ENCODE results near the gene YPEL2. TPM values are rescaled to one million over a fixed set of nuclear protein-coding genes. Genes with fewer than 3 reads are reported as not detected.

The YPEL2 gene
- total RNA-seq, 2 donors from 2014 or later: 64.2 to 79.9 TPM

DNA sequence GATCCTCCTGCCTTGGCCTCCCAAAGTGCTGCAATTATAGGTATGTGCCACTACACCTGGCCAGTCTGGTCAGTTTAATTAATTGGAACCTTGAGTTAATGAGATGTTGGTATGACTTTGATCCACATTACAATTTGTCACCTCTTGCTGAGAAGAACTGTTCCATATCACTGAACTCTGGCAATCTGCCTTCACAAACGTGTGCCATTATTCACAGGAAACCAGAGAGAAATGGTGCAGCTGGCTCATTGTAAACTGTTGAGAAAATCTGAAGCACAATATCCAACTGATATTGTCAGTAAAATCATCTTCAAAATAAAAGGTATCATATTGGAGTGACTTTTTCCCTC, 39.3 kb upstream of the YPEL2 start:
- Histone ChIP-seq H3K4me1 (ENCODE audit: control insufficient read depth in 1 of 2, low read depth in 2 of 2) (no peaks in the 10 kb centered on the region), H3K9me3 (no peaks in the 10 kb centered on the region), H3K4me3 (no peak overlapping the region), H3K27ac (no peak overlapping the region), H3K27me3 (replicated peaks; ENCODE audit: insufficient read depth) (no peaks in the 10 kb centered on the region), H3K36me3 (no peaks in the 10 kb centered on the region)
- TF ChIP-seq, protein P1, sequence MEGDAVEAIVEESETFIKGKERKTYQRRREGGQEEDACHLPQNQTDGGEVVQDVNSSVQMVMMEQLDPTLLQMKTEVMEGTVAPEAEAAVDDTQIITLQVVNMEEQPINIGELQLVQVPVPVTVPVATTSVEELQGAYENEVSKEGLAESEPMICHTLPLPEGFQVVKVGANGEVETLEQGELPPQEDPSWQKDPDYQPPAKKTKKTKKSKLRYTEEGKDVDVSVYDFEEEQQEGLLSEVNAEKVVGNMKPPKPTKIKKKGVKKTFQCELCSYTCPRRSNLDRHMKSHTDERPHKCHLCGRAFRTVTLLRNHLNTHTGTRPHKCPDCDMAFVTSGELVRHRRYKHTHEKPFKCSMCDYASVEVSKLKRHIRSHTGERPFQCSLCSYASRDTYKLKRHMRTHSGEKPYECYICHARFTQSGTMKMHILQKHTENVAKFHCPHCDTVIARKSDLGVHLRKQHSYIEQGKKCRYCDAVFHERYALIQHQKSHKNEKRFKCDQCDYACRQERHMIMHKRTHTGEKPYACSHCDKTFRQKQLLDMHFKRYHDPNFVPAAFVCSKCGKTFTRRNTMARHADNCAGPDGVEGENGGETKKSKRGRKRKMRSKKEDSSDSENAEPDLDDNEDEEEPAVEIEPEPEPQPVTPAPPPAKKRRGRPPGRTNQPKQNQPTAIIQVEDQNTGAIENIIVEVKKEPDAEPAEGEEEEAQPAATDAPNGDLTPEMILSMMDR (IDR thresholded peaks at IDR 0.05): no peak
- DNase-seq (ENCODE audit: low spot score) (no peak), ATAC-seq (ENCODE audit: insufficient number of reproducible peaks, low FRiP score, low read depth) (no peak)

DNA sequence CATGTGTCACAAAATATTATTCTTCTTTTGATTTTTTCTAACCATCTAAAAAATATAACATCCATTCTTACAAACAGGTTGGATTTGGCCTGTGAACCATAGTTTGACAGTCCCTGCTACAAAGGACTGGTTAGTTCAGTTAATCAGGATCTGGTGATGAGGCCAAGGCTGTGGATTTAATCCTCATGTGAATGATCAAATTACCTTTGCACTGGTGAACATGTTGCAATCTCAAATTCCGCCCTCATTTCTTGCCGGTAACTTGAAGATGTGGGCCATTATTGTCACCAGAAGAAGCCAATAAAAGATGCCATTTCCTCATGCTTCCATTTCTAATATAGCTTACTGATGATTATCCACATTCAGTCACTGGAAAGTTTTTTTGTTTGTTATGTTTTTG, 35.3 kb upstream of the YPEL2 start:
- TF ChIP-seq, protein P1 (IDR thresholded peaks at IDR 0.05): no peak
- Histone ChIP-seq H3K4me3 (no peak overlapping the region), H3K4me1 (ENCODE audit: control insufficient read depth in 1 of 2, low read depth in 2 of 2) (no peaks in the 10 kb centered on the region), H3K27me3 (replicated peaks; ENCODE audit: insufficient read depth) (no peaks in the 10 kb centered on the region), H3K27ac (no peak overlapping the region), H3K36me3 (no peaks in the 10 kb centered on the region), H3K9me3 (no peaks in the 10 kb centered on the region)
- DNase-seq (ENCODE audit: low spot score) (no peak), ATAC-seq (ENCODE audit: insufficient number of reproducible peaks, low FRiP score, low read depth) (no peak)

DNA sequence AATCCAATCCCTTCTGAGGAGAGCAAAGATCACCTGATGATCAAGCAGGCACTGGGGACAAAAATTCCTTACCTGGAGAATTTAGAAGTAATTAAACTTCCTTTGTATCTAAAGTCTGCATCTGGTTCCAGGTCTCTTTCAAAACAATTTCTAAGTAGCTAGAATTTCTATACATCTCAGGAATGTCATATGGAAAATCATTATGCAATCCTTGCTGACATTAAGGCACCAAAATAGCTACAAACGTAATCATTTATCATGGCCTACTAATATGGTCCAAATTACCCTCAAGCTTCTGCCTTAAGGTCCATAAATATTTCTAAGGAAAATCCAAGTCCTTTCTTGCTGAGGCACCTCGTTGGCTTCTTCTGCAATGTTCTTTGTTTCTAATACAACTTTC, 32.9 kb upstream of the YPEL2 start:
- H3K4me3 ChIP-seq: no peak overlapping the region
- no peaks in the 10 kb centered on the region for H3K9me3 ChIP-seq
- ATAC-seq (ENCODE audit: insufficient number of reproducible peaks, low FRiP score, low read depth) (no peak), DNase-seq (ENCODE audit: low spot score) (no peak)
- TF ChIP-seq, protein P1 (IDR thresholded peaks at IDR 0.05): no peak
- no peak overlapping the region for H3K27ac ChIP-seq
- no peaks in the 10 kb centered on the region for H3K36me3 ChIP-seq
- no peaks in the 10 kb centered on the region for H3K4me1 ChIP-seq (ENCODE audit: control insufficient read depth in 1 of 2, low read depth in 2 of 2)
- no peaks in the 10 kb centered on the region for H3K27me3 ChIP-seq (replicated peaks; ENCODE audit: insufficient read depth)

DNA sequence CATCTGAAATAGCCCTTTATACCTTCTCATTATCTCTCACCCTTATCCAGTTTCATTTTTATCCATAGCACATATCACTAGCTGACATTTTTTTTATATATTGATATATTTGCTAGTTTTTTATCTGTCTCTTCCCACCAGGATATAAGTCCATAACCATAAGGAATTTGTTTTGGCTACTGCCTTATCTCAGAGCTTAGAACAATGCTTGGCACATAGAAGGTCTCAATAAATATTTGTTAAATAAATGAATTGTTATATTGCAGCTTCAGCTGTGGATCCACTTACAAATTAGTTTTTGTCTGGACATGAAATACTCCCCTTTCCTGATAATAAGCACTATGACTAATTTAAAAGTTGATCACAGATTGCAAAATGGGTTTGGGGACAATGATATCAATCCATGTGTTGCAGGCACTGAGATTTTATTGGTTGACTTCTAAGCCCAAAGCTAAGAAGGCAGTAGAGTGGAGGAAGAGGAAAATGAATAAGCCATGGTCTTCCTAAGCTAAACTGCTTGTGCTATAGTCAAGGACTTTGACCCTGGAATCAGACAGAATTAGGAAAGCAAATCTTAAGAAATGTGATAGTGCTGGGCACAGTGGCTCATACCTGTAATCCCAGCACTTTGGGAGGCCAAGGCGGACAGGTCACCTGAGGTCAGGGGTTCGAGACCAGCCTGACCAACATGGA, 31.9 kb upstream of the YPEL2 start:
- no peaks in the 10 kb centered on the region for H3K4me1 ChIP-seq (ENCODE audit: control insufficient read depth in 1 of 2, low read depth in 2 of 2)
- H3K36me3 ChIP-seq: no peaks in the 10 kb centered on the region
- no peaks in the 10 kb centered on the region for H3K9me3 ChIP-seq
- ATAC-seq (ENCODE audit: insufficient number of reproducible peaks, low FRiP score, low read depth): no peak
- no peak overlapping the region for H3K27ac ChIP-seq
- TF ChIP-seq, protein P1 (IDR thresholded peaks at IDR 0.05): no peak
- no peak for DNase-seq (ENCODE audit: low spot score)
- no peaks in the 10 kb centered on the region for H3K27me3 ChIP-seq (replicated peaks; ENCODE audit: insufficient read depth)
- no peak overlapping the region for H3K4me3 ChIP-seq

DNA sequence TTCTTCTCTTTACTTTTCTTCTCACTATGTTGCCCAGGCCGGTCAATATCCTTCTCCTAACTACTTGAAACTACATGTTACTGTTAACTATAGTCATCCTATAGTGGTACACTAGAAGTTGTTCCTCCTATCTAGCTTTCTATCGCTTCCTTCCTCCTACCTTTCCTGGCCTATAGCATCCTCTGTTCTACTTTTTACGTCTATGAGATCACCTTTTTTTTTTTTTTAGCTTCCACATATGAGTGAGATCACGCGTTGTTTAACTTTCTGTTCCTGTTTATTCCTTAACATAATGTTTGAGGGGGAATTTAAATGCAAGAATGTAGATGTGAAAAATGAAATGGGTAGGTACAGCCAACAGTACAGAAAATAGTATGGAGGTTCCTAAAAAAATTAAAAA, 30.5 kb upstream of the YPEL2 start:
- ATAC-seq (ENCODE audit: insufficient number of reproducible peaks, low FRiP score, low read depth) (no peak), DNase-seq (ENCODE audit: low spot score) (no peak)
- TF ChIP-seq, protein P1 (IDR thresholded peaks at IDR 0.05): no peak
- Histone ChIP-seq H3K4me1 (ENCODE audit: control insufficient read depth in 1 of 2, low read depth in 2 of 2) (no peaks in the 10 kb centered on the region), H3K9me3 (no peaks in the 10 kb centered on the region), H3K27me3 (replicated peaks; ENCODE audit: insufficient read depth) (no peaks in the 10 kb centered on the region), H3K36me3 (no peaks in the 10 kb centered on the region), H3K27ac (no peak overlapping the region), H3K4me3 (no peak overlapping the region)

Data from thoracic aorta (tissue), 2 donors.